ENCODE results near the gene CPSF4.

Gene CPSF4

DNA sequence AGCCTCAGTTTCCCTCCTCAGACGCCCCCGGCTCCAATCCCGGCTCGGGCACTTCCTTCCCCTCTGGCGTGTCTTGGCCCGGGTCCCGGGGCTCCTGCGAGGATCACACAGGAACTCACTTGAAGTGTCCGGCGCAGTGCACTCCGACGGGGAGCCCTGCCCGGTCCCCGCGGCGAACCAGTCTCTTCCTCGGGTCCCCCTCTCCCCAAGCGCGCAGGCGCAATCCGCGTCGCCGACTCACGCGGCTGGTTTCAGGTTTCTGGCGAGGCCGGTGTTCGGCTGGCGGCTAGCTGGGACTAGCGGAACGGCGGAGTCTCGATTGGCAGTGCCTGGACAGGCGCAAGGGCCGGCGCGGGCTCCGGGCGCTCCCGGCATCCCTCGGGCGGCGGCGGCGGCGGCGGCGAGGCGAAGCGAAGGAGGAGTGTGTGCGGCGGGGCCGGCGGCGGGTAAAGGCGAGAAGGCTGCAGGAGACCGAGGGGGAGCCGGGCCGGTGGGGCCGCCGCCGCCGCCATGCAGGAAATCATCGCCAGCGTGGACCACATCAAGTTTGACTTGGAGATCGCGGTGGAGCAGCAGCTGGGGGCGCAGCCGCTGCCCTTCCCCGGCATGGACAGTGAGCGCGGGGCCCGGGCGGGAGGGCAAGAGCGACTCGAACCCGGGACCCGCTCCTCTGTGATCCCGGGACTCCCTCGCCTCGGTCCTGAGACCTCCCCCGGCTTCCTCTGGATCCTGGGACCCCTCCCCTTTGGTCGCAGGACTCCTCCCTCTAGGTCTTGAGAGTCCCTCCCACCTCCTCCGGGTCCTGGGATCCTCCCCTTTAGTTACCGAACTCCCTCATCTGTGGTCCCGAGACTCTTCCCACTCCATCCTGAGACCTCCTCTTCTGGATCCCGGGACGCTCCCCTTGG is at the start of gene CPSF4, which contains the start of gene PTCD1:
Gene CPSF4 (plus strand): TSS at position 371 of the 908 bp plus-strand sequence. CDS start 140 bp downstream, at position 511.
Gene PTCD1 (minus strand): TSS at position 226 of the 908 bp plus-strand sequence. CDS start 3,556 bp downstream, outside the sequence.
- in situ Hi-C loops (cut with MboI; ENCODE audit: low sequenced_read_pairs): no loop called here

DNA sequence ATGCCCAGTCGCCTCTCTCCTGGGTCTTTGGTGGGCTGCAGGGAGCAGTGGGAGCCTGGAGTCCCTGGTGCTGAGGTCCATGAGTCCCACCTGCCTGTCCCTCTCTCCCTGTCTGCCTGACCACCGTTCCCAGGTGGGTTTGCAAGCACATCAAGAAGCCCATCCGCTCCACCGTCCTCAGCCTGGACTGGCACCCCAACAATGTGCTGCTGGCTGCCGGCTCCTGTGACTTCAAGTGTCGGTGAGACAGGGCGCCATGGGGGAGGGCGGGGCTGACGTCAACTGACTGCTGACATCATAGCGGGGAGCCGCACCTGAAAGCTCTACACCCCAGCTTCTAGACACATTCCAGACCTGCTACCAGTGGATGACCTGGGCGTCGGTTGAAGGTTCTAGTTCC is 49.0 kb upstream of the CPSF4 start:
- in situ Hi-C loops (cut with MboI; ENCODE audit: low sequenced_read_pairs): no loop called here

DNA sequence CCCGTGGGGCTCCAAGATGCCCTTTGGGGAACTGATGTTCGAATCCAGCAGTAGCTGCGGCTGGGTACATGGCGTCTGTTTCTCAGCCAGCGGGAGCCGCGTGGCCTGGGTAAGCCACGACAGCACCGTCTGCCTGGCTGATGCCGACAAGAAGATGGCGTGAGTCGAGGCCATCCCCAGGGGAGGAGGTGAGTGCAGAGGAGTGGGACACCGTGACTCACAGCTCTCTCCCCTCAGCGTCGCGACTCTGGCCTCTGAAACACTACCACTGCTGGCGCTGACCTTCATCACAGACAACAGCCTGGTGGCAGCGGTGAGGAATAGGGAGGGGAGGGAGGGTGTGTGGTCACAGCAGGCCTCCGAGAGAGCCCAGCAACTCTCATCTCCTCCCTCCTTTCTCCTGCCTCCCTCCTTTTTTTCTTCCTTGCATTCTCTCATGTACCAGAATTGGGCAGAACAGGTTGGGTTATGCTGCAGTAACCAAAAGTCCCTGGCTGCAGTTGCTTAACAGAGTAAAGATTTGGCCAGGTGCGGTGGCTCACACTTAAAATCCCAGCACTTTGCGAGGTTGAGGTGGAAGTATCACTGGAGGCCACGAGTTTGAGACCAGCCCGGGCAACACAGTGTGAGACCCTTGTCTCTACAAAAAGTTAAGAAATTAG is 47.7 kb upstream of the CPSF4 start:
- in situ Hi-C loops (cut with MboI; ENCODE audit: low sequenced_read_pairs): no loop called here

GRCh38 chr7:99392046-99392445 is 46.7 kb upstream of the CPSF4 start:
- in situ Hi-C loops (cut with MboI; ENCODE audit: low sequenced_read_pairs): no loop called here

- in situ Hi-C loops (cut with MboI; ENCODE audit: low sequenced_read_pairs): no loop called here
Observed at GRCh38 chr7:99392659-99393354, 45.9 kb upstream of the CPSF4 start.

- in situ Hi-C loops (cut with MboI; ENCODE audit: low sequenced_read_pairs): no loop called here
Observed at GRCh38 chr7:99393355-99394187, 45.2 kb upstream of the CPSF4 start.

- in situ Hi-C loops (cut with MboI; ENCODE audit: low sequenced_read_pairs): no loop called here
Observed at GRCh38 chr7:99394188-99394502, 44.6 kb upstream of the CPSF4 start.

GRCh38 chr7:99395616-99396327 is 43.0 kb upstream of the CPSF4 start:
- in situ Hi-C loops (cut with MboI; ENCODE audit: low sequenced_read_pairs): no loop called here

- in situ Hi-C loops (cut with MboI; ENCODE audit: low sequenced_read_pairs): no loop called here
Observed at GRCh38 chr7:99396418-99397296, 42.1 kb upstream of the CPSF4 start.

DNA sequence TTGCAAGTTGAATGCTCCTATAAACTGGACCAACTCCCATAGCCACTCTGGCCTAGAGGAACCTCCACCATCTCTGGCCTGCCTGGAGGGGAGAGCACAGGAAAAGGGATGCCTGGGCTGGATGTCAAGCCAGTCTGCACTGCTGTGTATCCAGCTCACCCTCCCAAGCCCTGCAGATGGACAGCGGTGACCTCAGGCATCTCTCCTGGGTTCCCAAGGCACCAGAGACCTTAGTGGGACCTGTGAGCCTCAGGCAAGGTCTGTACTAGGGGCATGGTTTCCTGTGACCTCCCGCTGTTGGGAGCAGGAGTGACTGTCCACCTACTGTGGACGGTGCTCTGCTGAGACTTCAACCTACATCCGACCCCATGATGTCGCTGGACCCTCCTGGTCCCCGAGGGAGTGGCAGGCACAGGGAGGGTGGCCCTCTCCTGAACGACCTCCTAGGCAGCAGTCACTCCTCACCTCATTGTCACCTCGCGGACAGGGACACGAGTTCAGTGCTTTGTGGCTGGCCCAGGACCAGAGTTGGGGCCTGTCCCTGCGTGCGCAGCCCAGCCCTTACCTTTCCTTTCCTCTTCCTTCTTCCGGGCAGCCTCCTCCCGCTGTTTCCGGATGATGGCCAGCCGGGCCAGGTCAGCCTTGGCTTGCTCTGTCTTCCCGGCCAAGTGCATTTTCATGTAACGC is 41.3 kb upstream of the CPSF4 start:
- in situ Hi-C loops (cut with MboI; ENCODE audit: low sequenced_read_pairs): no loop called here

DNA sequence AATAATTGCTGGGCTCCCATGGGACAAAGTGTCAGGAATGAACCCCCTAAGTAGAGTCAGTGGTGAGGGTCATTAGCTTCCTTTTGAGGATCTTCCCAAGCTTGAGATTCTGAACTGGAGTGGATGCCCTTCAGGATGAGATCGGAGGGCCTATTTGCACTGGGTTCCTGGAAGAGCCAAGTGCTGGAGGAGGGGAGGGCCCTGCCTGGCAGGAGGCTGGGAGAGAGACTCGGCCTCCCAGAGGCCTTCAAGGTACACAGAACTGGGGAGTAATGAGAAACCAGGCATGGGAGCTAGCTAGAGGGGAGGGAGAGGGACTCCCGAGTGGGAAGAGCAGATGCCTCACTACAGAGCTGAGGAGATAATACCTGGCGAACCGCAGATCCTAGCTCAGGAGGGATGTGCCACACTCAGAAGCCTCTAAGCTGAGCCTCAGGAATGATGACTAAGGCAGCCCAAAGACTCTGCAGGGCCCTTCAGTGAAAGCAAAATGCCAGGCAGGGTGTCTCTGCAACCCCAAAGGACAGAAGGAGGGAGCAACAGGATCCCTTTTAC is 39.8 kb upstream of the CPSF4 start:
- in situ Hi-C loops (cut with MboI; ENCODE audit: low sequenced_read_pairs): no loop called here

- in situ Hi-C loops (cut with MboI; ENCODE audit: low sequenced_read_pairs): no loop called here
Observed at GRCh38 chr7:99399597-99399996, 39.1 kb upstream of the CPSF4 start.

DNA sequence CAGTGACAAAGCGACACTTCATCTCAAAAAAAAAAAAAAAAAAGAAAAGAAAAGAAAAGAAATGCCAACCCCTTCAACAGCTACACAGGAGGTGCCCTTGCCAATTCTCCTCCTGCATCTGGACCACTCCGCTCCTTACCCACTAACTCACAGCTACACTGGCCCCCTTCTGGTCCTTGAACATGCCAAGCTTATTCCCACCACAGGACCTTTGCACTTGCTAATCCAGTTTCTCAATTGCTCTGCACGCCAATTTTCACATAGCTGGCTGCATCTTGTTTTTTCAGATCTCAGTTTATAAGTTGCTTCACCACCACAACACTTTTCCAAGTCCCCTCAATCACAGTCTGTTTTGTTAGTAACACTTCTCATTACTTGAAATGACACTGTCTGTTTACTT is 35.9 kb upstream of the CPSF4 start:
- in situ Hi-C loops (cut with MboI; ENCODE audit: low sequenced_read_pairs): no loop called here

DNA sequence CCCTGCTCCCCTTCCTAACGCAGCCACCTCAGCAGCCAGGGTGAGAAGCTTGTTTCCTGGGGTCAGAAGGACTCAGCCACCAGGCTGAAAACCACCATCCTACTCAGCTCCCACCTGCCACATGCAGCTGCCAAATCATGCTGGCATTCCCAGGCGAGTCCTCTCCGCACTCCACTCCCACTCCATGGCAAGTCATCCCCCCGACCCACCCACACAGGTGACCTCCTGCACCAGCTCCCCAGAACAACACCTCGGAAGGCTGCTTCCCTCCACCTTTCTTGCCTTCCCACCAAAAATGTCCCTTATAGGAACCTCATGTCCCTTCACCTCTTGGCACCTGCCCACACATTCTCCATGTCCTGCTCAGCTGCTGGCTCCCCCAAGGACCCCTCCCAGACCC is 35.0 kb upstream of the CPSF4 start:
- in situ Hi-C loops (cut with MboI; ENCODE audit: low sequenced_read_pairs): no loop called here

DNA sequence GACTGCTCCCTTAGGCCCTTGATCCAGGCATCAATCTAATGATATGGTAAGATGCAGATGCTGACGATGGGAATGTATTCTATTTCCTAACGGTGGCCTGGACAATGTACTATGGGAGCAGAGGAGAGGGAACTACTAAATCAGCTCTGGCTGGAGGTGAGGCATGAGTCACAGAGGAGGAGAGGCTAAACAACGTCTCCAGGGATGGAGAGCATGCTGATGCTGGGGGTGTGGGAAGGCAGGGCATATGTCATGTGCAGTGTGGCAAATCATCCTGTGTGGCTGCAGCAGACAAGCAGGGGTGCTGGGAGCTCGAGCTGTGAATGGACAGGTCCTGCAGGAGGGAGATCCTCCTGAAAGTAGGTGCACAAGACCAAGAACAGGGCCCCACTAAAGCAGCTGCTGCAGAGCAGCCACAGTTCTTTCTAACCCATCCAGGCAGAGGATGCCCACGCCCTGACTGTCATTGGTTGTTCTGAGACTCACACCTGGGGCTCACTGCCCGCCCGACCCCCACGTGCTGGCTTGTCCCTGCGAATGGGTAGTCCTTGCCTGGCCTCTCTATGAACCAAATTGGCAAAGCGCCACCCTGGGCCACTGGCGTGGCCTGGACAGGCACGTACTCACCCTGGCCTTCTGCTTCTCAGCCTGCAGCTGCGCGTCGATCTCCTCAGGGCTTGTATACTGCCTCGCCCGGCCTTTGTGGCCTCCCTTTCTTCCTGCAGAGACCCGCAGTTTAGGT is 34.3 kb upstream of the CPSF4 start:
- in situ Hi-C loops (cut with MboI; ENCODE audit: low sequenced_read_pairs): no loop called here

DNA sequence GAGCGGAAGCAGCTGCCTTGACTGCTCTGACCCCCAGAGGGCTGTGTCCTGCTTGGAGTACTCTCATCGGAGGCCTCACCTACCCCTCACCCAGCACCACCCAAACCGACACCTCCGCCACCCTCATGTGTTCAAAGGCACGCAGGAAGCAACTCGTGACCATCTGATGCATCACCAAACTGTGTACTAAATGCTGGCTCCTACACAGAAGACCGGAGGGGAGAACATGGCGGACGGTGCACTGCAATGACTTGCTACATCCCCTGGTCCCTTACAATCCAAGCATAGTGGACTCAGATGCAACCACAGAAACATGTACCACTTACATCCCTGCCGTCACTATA is 33.8 kb upstream of the CPSF4 start:
- in situ Hi-C loops (cut with MboI; ENCODE audit: low sequenced_read_pairs): no loop called here

- in situ Hi-C loops (cut with MboI; ENCODE audit: low sequenced_read_pairs): no loop called here
Observed at GRCh38 chr7:99406557-99406956, 32.2 kb upstream of the CPSF4 start.
